ENCODE data around the gene EFNA5. TPM values are rescaled to one million over a fixed set of nuclear protein-coding genes. Genes with fewer than 3 reads are reported as not detected.

Gene EFNA5
- total RNA-seq, 1 donor from 2014 or later, result 12.0 TPM

- Mint-ChIP-seq H3K36me3 (ENCODE audit: insufficient read depth) (no peaks in the 10 kb centered on the region), H3K4me3 (ENCODE audit: low read depth) (no peak overlapping the region), H3K4me1 (ENCODE audit: low read depth) (peaks cover 41% of the 10 kb centered on the region), H3K27ac (no peak overlapping the region), H3K9me3 (ENCODE audit: low read depth) (no peaks in the 10 kb centered on the region), H3K27me3 (no peaks in the 10 kb centered on the region)
- DNase-seq (ENCODE audit: low spot score, unreplicated experiment), result no peak
- no peak for TF ChIP-seq CTCF (IDR thresholded peaks at IDR 0.05; ENCODE audit: unreplicated experiment)
These were observed 196.4 kb downstream of the EFNA5 start for GRCh38 chr5:107474361-107474715.

GRCh38 chr5:107472620-107473064 lies 198.1 kb downstream of the EFNA5 start:
- H3K27ac Mint-ChIP-seq, result no peak overlapping the region

DNA sequence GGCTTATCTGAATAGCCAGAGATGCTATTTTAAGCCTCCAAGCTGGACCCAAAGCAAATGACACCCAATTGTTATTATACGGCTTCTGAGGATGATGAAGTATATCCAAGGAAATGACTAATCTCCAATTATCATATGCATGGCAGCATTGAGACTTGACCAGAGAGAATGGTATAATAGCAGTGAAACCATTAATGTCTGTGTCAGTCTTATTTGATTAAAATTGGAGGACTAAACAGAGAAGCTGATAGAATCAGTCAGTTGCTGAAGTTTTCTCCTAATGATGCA lies 200.5 kb downstream of the EFNA5 start:
- Mint-ChIP-seq H3K27me3 (no peaks in the 10 kb centered on the region), H3K4me1 (ENCODE audit: low read depth) (peaks cover 43% of the 10 kb centered on the region), H3K27ac (no peak overlapping the region), H3K9me3 (ENCODE audit: low read depth) (no peaks in the 10 kb centered on the region), H3K36me3 (ENCODE audit: insufficient read depth) (no peaks in the 10 kb centered on the region), H3K4me3 (ENCODE audit: low read depth) (no peak overlapping the region)
- no peak for TF ChIP-seq CTCF (IDR thresholded peaks at IDR 0.05; ENCODE audit: unreplicated experiment)
- DNase-seq (ENCODE audit: low spot score, unreplicated experiment), result no peak

More at GRCh38 chr5:107472620-107473064, 198.1 kb downstream of the EFNA5 start:
- Mint-ChIP-seq H3K9me3 (ENCODE audit: low read depth) (no peaks in the 10 kb centered on the region), H3K4me1 (ENCODE audit: low read depth) (peaks cover 45% of the 10 kb centered on the region), H3K4me3 (ENCODE audit: low read depth) (no peak overlapping the region), H3K36me3 (ENCODE audit: insufficient read depth) (no peaks in the 10 kb centered on the region), H3K27me3 (no peaks in the 10 kb centered on the region)
- DNase-seq (ENCODE audit: low spot score, unreplicated experiment), result no peak
- TF ChIP-seq CTCF (IDR thresholded peaks at IDR 0.05; ENCODE audit: unreplicated experiment), result no peak

- no peaks in the 10 kb centered on the region for H3K27me3 Mint-ChIP-seq
- DNase-seq (ENCODE audit: low spot score, unreplicated experiment), result no peak
- H3K4me1 Mint-ChIP-seq (ENCODE audit: low read depth), result peaks cover 39% of the 10 kb centered on the region
- no peak overlapping the region for H3K4me3 Mint-ChIP-seq (ENCODE audit: low read depth)
- H3K36me3 Mint-ChIP-seq (ENCODE audit: insufficient read depth), result no peaks in the 10 kb centered on the region
- no peak overlapping the region for H3K27ac Mint-ChIP-seq
- no peaks in the 10 kb centered on the region for H3K9me3 Mint-ChIP-seq (ENCODE audit: low read depth)
- TF ChIP-seq CTCF (IDR thresholded peaks at IDR 0.05; ENCODE audit: unreplicated experiment), result no peak
These were observed 201.0 kb downstream of the EFNA5 start for GRCh38 chr5:107469485-107470294.

- H3K27ac Mint-ChIP-seq, result peak overlapping the region; percentile 11
- no peak for DNase-seq (ENCODE audit: low spot score, unreplicated experiment)
- no peaks in the 10 kb centered on the region for H3K36me3 Mint-ChIP-seq (ENCODE audit: insufficient read depth)
- TF ChIP-seq CTCF (IDR thresholded peaks at IDR 0.05; ENCODE audit: unreplicated experiment), result no peak
- peaks cover 41% of the 10 kb centered on the region for H3K4me1 Mint-ChIP-seq (ENCODE audit: low read depth)
- no peak overlapping the region for H3K4me3 Mint-ChIP-seq (ENCODE audit: low read depth)
- no peaks in the 10 kb centered on the region for H3K27me3 Mint-ChIP-seq
- H3K9me3 Mint-ChIP-seq (ENCODE audit: low read depth), result no peaks in the 10 kb centered on the region
These were observed 201.7 kb downstream of the EFNA5 start for GRCh38 chr5:107469064-107469463.

Data from progenitor cell of endocrine pancreas (in vitro differentiated cells).